GM21528 (cell line): ENCODE results near the gene NFIC.

Experiments used
- ATAC-seq: cut with Tn5 transposase; IDR thresholded peaks from one replicate; pipeline ENCODE4 v1.9.1; 2021; ENCODE audit warnings: mild to moderate bottlenecking, moderate library complexity; ENCODE audit not compliant: unreplicated experiment, low FRiP score

NFIC gene

DNA sequence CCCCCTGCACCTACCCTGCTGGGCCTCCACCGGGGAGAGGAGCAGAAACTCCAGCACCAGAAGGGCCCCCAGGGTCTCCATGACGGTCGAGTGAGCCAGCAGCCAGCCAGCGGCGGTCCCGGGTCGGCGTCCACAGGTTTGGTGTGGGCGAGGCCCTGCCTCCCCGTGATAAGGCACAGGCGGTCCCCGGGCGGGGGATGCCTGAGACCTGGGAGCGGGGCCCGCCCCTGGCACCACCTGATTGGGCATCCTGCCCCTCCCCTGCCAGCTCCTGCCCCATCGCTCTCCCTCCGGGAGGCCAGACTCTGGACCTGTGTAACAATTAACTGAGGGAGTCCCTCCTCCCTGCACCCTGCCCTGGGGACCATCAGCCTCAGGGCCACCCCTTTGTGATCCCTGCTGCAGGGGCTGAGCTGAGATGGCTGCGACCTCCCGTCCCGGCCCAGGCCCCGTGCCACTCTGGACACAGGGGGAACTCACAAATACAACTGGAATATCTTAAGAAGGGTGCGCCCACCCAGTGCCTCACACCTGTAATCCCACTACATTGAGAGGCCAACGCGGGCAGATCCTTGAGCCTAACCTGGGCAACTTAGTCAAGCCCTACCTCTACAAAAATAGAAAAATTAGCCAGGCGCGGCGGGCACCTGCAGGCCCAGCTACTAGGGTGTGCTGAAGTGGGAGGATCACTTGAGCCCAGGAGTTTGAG, 114.2 kb downstream of the NFIC start, which contains the start of gene SMIM24:
SMIM24 (minus strand) TSS at position 143 of the 709 bp plus-strand sequence; CDS start at position 81, 62 bp downstream.
- no peak for ATAC-seq

DNA sequence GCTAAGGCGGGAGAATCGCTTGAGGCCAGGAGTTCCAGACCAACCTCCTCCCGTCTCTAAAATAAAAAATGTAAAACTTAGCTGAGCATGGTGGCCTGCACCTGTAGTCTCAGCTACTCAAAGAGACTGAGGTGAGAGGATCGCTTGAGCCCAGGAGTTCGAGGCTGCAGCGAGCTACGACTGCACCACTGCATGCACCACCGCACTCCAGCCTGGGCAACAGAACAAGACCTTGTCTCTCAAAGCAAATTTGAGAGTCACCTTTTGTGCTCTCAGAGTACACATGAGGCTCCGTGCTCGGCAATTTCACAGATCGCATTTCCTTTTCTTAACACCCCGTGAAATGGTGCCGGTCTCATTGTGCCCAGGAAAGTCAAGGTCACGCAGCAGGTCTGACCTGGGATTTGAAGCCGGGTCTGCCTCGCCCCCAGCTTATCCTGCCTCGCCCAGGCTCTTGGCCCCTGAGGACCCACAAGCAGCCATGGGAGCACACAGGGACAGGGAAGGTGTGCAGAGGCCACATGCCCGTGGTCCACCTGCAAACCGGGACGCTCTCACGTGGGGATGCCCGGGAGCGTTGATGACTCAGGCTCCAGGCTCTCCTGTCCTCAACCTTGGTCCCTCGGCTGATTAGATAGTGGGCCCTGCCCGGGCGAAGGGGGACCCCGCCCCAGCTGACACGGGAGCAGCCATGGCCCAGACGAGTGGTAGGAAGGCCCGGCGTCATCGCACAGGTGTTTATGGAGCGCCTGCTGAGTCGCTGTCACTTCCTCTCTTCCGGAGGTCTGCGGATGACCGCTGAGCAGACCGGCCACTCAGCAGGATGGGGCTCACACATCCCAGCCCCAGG, 115.1 kb downstream of the NFIC start:
- ATAC-seq: no peak

DNA sequence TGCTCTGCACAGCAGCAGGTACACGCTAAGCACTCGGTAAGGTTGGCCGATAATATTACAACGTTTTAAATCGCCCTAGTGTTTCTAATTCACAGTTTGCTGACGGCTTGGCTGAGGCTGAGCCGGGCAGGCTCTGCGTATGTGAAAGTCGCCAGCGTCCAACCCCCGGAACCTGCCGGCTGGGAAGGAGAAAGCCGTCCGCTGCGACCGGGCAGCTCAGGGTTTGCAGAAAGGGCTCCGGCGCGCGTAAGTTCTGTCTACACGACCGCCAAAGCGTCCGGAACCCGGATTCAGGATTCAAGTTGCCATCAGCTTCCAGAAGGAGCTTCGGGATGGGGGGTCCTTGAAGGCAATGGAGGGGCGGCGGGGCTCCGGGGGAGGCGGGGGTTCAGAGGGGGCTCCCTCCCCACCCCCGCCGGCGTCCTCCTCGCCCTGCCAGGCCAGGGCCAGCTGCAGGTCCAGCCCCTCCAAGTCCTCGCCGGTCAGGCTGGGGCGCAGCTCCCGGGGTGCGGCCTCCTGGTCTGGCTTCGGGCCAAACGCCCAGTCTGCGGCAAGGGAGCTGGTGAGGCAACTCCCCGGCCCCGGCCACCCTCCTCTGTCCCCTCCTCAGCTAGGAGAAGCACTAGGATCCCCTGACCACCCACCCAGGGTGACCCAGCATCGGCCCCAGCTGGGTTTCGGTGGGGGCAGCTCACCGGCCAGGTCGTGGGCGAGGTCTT, 116.3 kb downstream of the NFIC start:
- ATAC-seq: no peak

DNA sequence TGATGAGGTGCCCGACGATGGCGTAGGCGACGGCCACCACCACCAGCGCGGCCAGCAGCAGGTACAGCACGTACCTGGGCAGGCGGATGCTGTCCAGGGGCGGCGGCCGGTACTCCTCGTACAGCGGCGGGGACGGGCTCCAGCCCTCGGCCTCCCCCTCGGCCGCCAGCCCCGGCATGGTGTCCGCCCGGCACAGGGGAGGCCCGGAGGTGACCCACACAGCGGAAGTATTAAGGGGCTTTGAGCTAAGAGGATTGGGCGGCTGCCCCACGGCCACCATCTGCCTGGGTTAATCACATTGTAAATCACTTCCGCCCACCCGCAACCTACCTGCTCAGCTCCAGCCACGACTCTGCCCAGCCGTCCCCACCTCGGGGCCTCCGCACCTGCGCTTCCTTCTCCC, 116.8 kb downstream of the NFIC start, which contains the start of gene SMIM44:
SMIM44 (minus strand) TSS at position 216 of the 403 bp plus-strand sequence; CDS start at position 178, 38 bp downstream.
- ATAC-seq: no peak

DNA sequence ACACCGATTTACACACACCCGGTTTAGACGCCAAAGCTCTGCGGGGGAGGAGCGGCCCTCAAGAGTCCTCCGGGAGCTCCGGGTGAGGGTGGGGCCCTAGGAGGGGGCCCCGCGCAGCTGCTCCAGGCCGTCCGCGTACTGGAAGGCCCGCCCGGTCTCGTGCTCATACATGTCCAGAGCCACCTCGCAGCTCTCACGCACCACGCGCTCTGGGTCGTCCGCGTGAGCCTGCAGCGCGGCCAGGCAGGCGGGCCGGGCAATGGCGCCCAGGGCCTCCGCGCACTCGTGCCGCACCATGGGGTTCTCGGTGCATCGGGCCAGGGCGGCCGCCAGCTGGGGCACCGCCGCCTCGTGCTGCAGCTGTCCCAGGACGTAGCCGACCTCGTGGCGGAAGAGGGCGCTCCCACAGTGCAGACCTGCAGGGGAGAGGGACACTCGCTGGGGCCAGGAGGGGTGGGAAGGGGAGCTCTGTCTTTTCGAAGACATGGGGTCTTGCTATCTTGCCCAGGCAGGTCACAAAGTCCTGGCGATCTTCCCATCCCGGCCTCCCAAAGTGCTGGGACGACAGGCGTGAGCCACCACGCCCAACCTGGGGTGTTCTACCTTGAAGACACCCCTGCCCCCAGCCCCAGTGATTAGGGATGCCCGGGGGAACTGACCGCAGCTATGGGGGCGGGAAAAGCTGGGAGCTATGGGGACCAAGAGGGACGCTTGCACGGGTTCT, 125.2 kb downstream of the NFIC start:
- no peak for ATAC-seq

DNA sequence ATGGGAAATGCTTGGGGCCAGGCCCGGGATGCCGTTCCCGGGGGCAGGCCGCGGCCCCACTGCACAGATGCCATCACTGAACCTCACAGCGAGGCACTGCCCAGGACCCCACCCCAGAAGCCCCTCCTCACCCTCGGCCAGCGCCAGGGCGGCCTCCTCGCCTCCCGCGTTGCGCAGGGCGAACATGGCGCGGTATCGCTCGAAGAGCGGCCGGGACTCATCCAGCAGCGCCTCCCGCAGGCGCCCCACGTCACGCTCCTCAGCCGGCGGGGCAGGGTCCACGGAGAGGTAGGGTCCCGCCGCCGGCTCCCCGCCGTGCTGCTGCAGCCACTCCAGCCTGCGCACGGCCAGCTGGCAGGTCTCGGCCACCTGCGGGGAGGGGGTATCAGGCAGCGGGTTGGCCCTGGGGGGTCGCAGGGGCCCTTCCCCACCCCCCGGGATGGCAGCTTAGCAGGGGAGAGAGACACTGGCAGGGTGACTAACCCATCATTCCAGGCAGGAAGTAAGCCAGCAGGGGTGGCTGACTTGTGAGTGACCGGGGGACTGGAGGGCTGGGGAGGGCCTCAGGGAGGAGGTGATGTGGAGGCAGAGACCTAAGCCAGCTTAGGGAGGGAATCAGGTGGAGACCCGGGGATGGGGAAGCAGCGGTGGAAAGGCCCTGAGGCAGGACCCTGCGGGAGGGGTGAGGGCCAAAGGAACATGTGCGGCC, 125.9 kb downstream of the NFIC start:
- no peak for ATAC-seq

DNA sequence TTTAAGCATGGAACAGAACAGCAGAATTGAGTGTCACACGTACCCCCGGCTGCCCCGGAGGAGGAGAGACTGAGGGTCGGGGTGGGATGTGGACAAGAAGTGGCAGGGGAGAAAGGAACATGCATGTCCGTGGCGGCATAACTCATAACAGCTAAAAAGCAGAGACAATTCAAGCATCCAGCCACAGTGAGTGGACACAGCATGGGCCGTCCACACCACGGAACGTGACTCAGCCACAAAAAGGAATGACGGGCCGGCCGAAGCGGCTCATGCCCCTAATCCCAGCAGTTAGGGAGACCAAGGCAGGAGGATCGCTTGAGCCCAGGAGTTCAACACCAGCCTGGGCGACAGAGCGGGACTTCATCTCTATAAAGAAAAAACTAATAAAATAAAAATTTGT, 126.5 kb downstream of the NFIC start:
- no peak for ATAC-seq

DNA sequence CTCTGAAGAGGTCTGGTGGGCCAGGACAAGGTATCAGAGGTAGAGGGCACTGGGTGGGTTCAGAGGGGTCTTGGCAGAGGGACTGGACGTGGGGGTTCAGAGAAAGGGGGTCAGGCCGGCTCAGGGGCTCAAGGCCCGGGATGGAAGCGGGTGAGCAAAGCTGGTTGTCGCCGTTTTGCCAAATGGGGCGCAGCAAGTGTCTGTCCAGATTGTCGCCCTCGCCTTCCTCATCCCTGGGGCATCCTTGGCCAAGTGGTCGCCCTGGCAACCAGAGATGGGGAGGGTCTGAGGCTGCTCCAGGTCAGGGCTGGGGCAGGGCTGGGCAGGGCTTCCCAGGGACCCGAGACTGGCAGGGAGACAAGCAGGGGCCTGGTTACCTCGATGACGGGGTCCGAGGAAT, 127.3 kb downstream of the NFIC start:
- no peak for ATAC-seq

DNA sequence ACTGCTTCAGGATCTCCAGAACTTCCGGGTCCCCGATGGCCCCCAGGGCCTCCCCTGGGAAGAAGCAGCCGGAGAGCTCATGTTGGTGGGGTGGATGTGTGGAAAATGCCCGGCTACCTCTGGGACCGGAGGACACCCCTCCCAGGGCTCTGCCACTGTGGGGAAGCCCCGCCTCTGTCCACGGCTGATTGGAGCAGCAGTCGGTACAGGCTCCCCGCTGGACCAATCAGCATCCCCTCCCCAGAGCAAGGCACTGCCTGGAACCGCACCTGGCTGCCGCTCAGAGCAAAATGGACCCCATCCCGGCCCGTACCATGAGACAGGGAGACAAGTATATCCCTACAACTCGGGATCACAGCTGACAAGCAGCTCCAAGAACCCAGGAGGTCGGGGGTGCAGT, 127.7 kb downstream of the NFIC start:
- ATAC-seq: no peak

DNA sequence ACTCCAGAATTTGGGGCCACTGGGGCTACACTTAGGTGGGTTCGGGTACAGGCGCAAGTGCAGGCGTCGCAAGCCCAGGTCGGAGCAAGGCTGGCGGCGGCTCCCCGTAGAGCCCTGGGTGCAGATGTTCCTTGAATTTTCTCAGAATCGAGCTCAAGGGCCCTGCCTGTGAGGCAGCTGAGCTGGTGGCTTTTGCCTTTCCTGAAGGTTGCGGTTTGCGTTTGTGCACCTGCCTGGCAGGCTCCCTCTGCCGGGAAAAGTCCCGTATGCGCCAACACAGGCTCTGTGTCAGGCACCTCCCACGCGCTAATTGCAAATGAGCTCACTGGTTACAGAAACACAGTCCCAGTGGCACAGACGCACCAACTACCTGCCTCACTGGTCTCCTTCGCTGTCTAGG, 128.2 kb downstream of the NFIC start:
- no peak for ATAC-seq

DNA sequence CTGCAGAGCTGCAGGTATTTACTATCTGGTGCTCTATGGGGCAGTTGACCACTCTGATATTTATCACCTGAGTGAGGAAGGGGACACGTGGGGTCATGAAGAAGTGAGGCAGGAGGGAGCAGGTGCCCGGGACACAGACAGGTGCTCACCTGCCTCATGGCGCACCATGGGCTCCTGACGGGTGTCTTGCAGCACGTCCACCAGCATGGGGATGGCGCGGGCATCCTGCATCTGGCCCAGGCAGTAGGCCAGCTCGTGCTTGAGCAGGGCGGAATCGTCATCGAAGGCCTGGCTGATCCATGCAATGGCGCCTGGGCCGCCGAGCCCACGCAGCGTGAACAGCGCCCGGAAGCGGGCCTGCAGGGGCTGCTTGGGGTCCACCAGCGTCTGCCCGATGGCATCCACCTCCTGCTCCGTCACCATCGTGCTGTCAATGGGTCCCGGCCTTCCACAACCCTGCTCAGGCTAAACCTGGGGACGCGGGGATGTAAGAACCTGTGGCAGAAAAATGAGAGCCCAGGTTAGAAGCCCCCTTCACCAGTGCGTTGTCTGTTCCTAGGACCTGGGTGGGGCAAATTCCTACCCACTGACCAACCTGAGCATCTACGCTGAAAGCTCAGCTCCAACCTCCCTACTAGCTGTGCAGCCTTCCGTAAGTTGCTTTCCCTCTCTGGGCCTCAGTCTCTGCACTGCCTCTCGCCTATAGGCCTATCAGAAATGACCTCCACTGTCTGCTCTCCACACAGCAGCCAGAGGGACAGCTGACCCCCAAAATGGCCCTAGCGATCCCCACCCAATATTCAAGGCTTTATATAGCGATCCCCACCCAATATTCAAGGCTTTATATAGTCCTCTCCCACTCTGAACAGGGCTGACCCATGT, 130.2 kb downstream of the NFIC start:
- ATAC-seq: no peak

DNA sequence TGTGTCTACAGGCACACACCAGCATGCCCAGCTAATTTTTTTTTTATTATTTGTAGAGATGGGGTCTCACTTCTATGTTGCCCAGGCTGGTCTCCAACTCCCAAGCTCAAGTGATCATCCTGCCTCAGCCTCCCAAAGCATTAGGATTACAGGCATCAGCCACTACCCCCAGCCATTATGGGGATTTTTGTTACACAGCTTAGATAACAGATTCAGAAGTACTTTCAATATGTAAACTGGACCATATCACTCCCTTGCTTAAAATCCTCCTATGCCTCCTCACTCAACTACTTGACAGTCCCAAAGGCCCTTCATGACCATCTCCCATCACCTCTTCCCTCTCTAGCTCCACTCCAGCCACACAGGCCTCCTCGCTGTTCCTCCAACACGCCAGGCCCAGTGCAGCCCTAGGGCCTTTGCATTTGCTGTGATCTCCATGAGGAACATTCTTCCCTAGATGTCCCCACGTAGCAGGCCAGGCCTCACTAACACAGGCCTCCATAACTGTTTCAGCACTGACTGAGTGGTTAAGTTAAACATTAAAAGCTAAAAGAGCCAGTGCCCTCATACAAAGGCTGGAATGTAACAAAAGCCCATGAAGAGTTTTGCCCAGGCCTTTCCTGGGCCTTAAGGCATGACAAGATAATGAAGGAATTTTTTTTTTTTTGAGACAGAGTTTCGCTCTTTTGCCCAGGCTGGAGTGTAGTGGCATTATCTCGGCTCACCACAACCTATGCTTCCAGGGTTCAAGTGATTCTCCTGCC, 131.6 kb downstream of the NFIC start:
- ATAC-seq: no peak

DNA sequence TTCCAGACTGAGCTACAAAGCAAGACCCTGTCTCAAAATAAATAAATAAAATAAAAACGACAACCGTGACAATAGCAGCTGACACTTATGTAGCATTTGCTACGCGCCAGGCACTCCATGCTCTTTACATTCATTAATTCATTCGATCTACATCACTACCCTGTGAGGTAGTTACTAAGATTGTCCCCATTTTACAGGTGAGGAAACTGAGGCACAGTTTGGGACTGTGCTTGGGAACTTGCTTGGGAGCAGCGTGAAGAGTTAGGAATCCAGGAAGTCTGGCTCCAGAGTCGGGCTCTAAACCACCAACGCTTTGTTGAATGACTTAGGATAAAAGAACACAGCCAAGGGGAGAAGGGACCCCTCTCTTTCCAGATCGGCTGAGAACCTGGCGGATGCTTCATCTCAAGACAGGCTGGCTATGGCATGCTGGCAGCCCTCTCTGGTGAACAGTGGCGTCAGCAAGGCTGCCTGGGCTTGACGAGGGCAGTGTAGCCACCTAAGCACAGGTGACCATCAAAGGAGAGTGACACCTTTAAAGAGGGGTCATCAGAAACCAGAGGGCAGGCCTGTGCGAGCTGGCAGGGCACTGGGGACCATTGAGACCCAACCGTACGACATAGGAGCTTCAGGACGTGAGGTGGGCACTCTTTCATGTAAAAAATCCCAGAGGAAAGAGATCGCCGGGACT, 133.5 kb downstream of the NFIC start:
- no peak for ATAC-seq

DNA sequence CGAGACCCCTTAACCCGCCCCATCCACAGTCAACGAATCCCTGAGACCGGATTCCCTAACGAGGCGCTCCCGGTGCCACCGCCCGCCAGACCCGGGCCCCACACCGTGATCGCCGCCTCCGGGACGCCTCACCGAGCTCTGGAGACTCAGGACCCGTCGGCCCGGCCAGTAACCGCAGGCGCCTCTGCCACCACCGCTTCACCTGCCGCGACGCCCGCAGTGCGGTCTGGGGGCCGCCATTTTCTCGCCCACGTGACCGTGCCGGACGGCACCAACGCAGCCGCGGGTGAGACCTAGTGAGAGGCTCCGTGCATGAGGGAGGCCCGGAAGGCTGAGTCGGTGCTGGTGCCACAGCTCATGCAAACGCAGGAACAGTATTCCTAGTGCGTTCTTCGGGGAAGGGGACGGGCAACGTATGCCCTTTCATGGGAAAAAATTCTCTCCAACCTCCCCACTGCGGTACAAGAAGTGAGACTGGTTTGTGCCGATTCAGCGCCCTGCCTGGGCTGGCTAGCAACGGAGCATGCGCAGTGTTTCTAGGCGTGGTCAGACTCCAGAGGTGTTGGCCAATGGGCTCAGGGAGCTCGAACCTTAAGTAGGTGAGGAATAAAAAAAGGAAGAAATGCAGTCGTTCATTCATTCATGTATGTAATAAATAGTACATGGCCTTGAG, 134.2 kb downstream of the NFIC start, which contains the start of gene DOHH:
DOHH (minus strand) TSS at position 246 of the 673 bp plus-strand sequence. CDS start 3,860 bp downstream, outside the sequence.
- ATAC-seq: peak; percentile 78

DNA sequence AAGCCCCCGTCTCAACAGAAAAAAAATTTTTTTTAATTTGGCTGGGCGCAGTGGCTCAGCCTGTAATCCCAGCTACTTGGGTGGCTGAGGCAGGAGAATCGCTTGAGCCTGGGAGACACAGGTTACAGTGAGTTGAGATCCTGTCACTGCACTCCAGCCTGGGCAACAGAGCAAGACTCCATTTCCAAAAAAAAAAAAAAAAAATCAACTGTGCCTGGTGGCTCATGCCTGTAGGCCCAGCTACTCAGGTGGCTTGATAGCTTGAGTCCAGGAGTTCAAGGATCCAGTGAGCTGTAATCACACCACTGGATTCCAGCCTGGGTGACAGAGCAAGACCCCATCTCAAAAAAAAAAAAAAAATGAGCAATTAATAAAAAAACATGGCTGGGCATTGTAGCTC, 135.4 kb downstream of the NFIC start:
- ATAC-seq: no peak

DNA sequence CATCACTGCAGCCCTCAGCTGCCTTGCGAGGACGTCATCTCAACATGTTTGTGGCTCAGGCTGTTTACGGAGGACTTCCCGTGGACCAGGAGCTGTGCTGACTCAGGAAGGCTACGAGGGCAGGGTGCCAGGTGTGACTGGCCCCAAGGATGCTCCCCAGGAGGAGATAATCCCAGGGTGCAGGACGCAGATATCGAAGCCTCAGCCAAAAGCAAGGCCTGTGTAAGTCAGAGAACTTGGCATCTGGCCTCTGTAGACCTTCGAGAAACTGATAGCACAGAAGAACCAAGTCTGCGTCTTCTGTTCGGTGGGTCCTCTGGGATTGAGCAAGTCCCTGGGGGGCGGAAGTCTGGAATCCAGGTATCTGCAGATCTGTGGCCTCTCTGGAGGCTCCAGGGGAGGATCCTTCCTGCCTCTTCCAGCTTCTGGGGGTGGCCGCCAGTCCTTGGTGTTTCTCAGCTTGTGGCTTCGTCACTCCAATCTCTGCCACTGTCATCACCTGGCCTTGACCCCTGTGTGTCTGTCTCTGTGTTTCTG, 136.7 kb downstream of the NFIC start:
- no peak for ATAC-seq

DNA sequence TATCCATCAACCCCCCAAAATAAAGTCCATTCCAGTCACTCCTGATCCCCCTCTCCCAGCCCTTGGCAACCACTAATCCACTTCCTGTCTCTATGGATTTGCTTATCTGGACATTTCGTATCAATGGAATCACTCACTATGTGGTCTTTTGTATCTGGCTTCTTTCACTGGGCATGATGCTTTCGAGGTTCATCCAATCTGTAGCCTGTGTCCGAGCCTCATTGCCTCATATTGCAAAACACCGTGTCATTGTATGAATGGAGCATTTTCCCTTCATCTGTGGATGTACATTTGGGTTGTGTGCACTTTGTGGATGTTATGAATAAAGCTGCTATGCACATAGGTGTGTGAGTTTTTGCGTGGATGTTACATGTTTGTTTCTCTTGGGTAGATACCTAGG, 138.4 kb downstream of the NFIC start:
- no peak for ATAC-seq
